Lower leg skin (tissue), 4 donors: ENCODE measurements around the gene TVP23A. TPM values are rescaled to one million over a fixed set of nuclear protein-coding genes. Genes with fewer than 3 reads are reported as not detected.
A peak's percentile ranks its signal among the peaks of the same experiment; 100 is the strongest.

ENCODE experiments used
- DNase-seq, 2 donors: peaks; one replicate each; pipeline ENCODE4 v3.0.0-alpha.2; 2019; ENCODE audit warnings: low spot score in 2 of 2
- H3K4me3 ChIP-seq: fragments of 200-600 bp; sonication (generic); 2 replicates; pipeline ENCODE4 v1.5.1; 2017; ENCODE audit warnings: mild to moderate bottlenecking, low read depth; ENCODE audit not compliant: poor library complexity, severe bottlenecking
- POLR2A ChIP-seq, 2 donors: fragments of 450-650 bp; IDR thresholded peaks; one replicate each; pipeline ENCODE4 v1.6.1; 2016 to 2017; ENCODE audit warnings: antibody characterized with exemption in 2 of 2, mild to moderate bottlenecking in 1 of 2, moderate library complexity in 1 of 2
- WGBS, 2 donors: methylation state at CpG; one replicate each; pipeline ENCODE4 v1.1.5; 2018; 5-methylcytosine and 5-hydroxymethylcytosine counted together
- intact Hi-C: fragments of 100-400 bp; cut with DNase I; formaldehyde crosslinking; loops from one replicate; pipeline ENCODE4 v1.15.0; 2023; ENCODE audit warnings: low total_unique reads
- total RNA-seq, 4 donors: library from RNA; depleted of rRNA; stranded (reverse); fragments of >200 nt; gene quantifications; one replicate each; pipeline ENCODE4 v1.1.0, GENCODE V29; 2016
- TF ChIP-seq, protein P1 (sequence below), 3 donors: fragments of 450-650 bp; IDR thresholded peaks; one replicate each; pipeline ENCODE4 v1.5.1; 2016; ENCODE audit warnings: antibody characterized with exemption in 3 of 3, mild to moderate bottlenecking in 3 of 3, moderate library complexity in 2 of 3

TVP23A gene
- under 1 TPM in 2 of 4 donors, not detected in 2; 0.19 TPM for total RNA-seq

DNA sequence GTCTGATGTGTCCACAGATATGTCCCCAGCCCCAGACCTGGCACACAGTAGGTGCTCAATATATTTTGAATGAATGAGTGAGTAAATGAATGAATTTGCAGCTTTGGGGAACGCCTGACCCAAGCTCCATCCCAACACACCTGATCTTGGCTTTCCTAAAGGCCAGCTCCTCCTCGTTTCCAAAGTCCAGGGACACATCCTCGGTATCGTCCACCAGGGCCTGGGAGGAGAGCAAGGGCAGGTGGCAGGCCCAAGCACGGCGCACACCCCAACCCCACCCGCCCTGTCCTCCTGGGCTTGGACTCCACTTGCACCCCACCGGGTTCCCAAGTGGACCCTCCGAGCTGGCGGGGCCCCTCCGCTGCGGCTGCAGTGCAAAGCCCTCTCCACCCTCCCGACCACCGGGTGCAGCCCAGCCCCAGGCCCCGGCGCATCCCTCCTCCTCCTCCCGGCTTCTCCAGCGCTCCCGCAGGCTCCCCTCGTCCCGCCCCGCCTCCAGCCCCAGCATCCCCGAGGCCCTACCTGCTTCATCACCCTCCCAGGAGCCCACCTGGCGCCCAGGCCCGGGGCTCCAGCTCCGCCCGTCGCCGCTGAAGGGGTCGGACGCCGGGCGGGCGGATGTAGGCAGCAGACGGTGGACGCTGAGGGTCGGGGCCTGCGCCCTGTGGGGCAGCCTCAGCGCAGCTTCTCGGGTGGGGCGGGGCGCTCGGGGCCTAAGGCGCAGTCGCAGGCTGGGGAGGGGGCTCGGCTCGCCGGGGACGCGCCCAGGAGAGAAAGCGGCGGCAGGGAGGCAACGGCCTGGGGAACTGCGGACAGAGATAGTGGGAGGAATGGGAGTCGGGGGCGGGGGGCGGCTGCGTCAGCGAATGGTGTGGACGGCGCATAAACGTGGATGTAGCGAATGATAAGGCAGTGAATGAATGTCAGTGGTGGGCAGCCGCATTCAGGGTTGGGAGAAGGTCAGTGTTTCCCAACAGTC is at the start of gene TVP23A:
Gene TVP23A, minus strand, starts transcription at position 832 of the 979 bp plus-strand sequence. Its CDS starts 301 bp downstream, at position 531.
- intact Hi-C loops = no loop called here
- WGBS, 2 donors = 30 to 39% methylated on average over 61 to 64 of the region's 64 CpGs
- DNase-seq = no peak
- TF ChIP-seq, protein P1, sequence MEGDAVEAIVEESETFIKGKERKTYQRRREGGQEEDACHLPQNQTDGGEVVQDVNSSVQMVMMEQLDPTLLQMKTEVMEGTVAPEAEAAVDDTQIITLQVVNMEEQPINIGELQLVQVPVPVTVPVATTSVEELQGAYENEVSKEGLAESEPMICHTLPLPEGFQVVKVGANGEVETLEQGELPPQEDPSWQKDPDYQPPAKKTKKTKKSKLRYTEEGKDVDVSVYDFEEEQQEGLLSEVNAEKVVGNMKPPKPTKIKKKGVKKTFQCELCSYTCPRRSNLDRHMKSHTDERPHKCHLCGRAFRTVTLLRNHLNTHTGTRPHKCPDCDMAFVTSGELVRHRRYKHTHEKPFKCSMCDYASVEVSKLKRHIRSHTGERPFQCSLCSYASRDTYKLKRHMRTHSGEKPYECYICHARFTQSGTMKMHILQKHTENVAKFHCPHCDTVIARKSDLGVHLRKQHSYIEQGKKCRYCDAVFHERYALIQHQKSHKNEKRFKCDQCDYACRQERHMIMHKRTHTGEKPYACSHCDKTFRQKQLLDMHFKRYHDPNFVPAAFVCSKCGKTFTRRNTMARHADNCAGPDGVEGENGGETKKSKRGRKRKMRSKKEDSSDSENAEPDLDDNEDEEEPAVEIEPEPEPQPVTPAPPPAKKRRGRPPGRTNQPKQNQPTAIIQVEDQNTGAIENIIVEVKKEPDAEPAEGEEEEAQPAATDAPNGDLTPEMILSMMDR (IDR thresholded peaks at IDR 0.05) = no peak
- no peak for TF ChIP-seq POLR2A (IDR thresholded peaks at IDR 0.05)
- no peak within 1 kb of the TSS for H3K4me3 ChIP-seq

GRCh38 chr16:10868104-10868595 is 49.6 kb upstream of the TVP23A start:
- no peak for TF ChIP-seq POLR2A (IDR thresholded peaks at IDR 0.05)
- TF ChIP-seq, protein P1 (IDR thresholded peaks at IDR 0.05) = no peak
- no peak overlapping the region for H3K4me3 ChIP-seq
- DNase-seq = no peak
- 69 to 73% methylated on average over 6 of the region's 6 CpGs for WGBS, 2 donors
- intact Hi-C loops = no loop called here

- no peak overlapping the region for H3K4me3 ChIP-seq
- no peak for TF ChIP-seq POLR2A (IDR thresholded peaks at IDR 0.05)
- TF ChIP-seq, protein P1 (IDR thresholded peaks at IDR 0.05) = no peak
- intact Hi-C loops = no loop called here
- no peak for DNase-seq
- WGBS, 2 donors = 78 to 88% methylated on average over 6 of the region's 6 CpGs
Measured at GRCh38 chr16:10867199-10867598, 48.6 kb upstream of the TVP23A start.

DNA sequence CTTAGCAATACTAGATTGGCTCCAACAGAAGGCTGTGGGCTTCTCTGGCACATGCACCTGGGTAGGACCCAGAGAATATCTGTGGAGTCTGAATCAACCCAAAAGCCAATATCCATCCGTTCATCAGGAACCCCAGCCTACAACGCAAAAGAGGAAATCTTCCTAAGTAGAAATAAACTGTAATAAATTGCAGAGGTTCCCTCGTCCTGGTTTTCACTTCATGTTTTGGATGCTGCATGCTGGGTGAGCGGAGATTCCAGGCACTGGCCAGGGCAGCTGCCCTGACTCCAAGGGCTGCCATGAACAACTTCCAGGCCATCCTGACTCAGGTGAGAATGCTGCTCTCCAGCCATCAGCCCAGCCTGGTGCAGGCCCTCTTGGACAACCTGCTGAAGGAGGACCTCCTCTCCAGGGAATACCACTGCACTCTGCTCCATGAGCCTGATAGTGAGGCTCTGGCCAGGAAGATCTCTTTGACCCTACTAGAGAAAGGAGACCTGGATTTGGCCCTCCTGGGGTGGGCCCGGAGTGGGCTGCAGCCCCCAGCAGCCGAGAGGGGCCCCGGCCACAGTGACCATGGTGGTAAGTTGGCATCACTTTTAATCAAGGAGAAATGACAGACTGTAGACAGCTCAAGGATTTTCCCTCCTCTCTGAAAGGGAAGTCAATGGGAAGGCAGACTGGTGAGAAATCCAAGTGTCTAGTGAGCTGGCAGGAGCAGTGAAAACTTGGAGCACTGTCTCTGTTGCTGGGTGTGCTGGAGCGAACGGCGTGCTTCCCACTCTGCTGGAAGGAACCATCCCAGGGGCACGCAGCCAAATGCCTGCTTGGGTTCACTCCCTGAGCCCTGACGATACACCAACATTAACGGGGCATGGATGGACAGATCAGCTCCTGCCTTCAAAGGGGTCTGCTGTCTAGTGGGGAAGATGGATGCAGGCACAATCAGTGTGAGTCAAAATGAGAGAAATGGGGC is 47.7 kb upstream of the TVP23A start:
- no peak for DNase-seq
- 56 to 63% methylated on average over 13 of the region's 13 CpGs for WGBS, 2 donors
- intact Hi-C loops = no loop called here
- TF ChIP-seq, protein P1 (IDR thresholded peaks at IDR 0.05) = no peak
- no peak for TF ChIP-seq POLR2A (IDR thresholded peaks at IDR 0.05)
- H3K4me3 ChIP-seq = no peak overlapping the region

GRCh38 chr16:10862438-10862837 is 43.8 kb upstream of the TVP23A start:
- WGBS, 2 donors = 9 to 27% methylated on average over 2 of the region's 2 CpGs
- no peak for TF ChIP-seq POLR2A (IDR thresholded peaks at IDR 0.05)
- TF ChIP-seq, protein P1 (IDR thresholded peaks at IDR 0.05) = no peak

More at GRCh38 chr16:10862438-10862837, 43.8 kb upstream of the TVP23A start:
- no peak overlapping the region for H3K4me3 ChIP-seq
- intact Hi-C loops = no loop called here
- peak in 1 of 2 donors; percentile 63 for DNase-seq
